B cell (primary cell): ENCODE data around the gene GLG1. TPM values are rescaled to one million over a fixed set of nuclear protein-coding genes. Genes with fewer than 3 reads are reported as not detected.
"Not testable (repeated sequence)": the region's sequence is repeated elsewhere in the genome, so short reads cannot be mapped to it uniquely, and the experiment has no call there.

Experiments
- ATAC-seq: fragments of 200-7000 bp; cut with Tn5 transposase; one replicate; pipeline ENCODE4 v1.10.0; 2021; ENCODE audit warnings: low read depth, mild to moderate bottlenecking, moderate number of reproducible peaks, moderate library complexity
- CTCF ChIA-PET: fragments of 350-600 bp; sonication (Branson Sonifier 250); formaldehyde crosslinking; loops from one replicate; lab custom pipeline; 2021; ENCODE audit warnings: antibody characterized with exemption, inconsistent platforms; lab: Charles Lee
- POLR2A ChIA-PET: fragments of 350-600 bp; sonication (Branson Sonifier 250); formaldehyde crosslinking; loops from one replicate; lab custom pipeline; 2021; ENCODE audit warnings: antibody characterized with exemption; lab: Charles Lee
- DNase-seq: peaks from one replicate; pipeline ENCODE4 v3.0.0; 2013
- H2AFZ ChIP-seq: 2 replicates; pipeline ENCODE4 v1.6.1; 2012; ENCODE audit warnings: mild to moderate bottlenecking, low read depth, low read length; ENCODE audit not compliant: insufficient read depth, poor library complexity, severe bottlenecking
- H3K27ac ChIP-seq, 2 donors: 1 replicate in 1 of 2; 2 replicates in 1 of 2; pipeline ENCODE4 v1.5.1; 2012 to 2013; ENCODE audit warnings: low read length in 2 of 2, mild to moderate bottlenecking in 2 of 2, moderate library complexity in 1 of 2
- H3K27me3 ChIP-seq, 4 experiments: fragments of 200-600 bp in 1 of 4; sonication (generic) in 1 of 4; replicated peaks in 1 of 4; 1 replicate in 2 of 4; 2 replicates in 2 of 4; pipeline versions ENCODE4 v1.6.1 to v1.7.0; 2013 to 2016; ENCODE audit warnings: low read length in 3 of 4, mild to moderate bottlenecking in 2 of 4, mixed read lengths in 1 of 4, moderate library complexity in 1 of 4; ENCODE audit not compliant: insufficient read depth in 4 of 4, control insufficient read depth in 3 of 4; ENCODE audit errors: control extremely low read depth in 1 of 4
- H3K36me3 ChIP-seq, 2 experiments: replicated peaks in 1 of 2; 1 replicate in 1 of 2; 2 replicates in 1 of 2; pipeline versions ENCODE4 v1.6.1 to v1.7.1; 2013; ENCODE audit warnings: low read length in 1 of 2; ENCODE audit not compliant: insufficient read depth in 2 of 2, control insufficient read depth in 1 of 2; ENCODE audit errors: control extremely low read depth in 1 of 2, extremely low read depth in 1 of 2
- H3K4me1 ChIP-seq, 2 donors: fragments of 200-600 bp in 1 of 2; sonication (generic) in 1 of 2; 1 replicate in 1 of 2; 2 replicates in 1 of 2; pipeline versions ENCODE4 v1.5.1 to v1.6.1; 2013 to 2017; ENCODE audit warnings: low read length in 2 of 2; ENCODE audit not compliant: control insufficient read depth in 2 of 2, insufficient read depth in 2 of 2
- H3K4me2 ChIP-seq: replicated peaks from 2 replicates; pipeline ENCODE3; 2012; ENCODE audit warnings: mild to moderate bottlenecking, low read depth, low read length; ENCODE audit not compliant: poor library complexity, severe bottlenecking
- H3K4me3 ChIP-seq, 5 experiments: fragments of 200-600 bp in 1 of 5; sonication (generic) in 1 of 5; 1 replicate in 3 of 5; 2 replicates in 2 of 5; pipeline versions ENCODE4 v1.5.1 to v1.7.0; 2011 to 2016; ENCODE audit warnings: low read length in 4 of 5, mild to moderate bottlenecking in 4 of 5, low read depth in 2 of 5, control low read depth in 1 of 5, moderate library complexity in 1 of 5; ENCODE audit not compliant: insufficient read depth in 1 of 5; ENCODE audit errors: control extremely low read depth in 1 of 5, extremely low read depth in 1 of 5
- H3K79me2 ChIP-seq: fragments of 200-600 bp; sonication (generic); one replicate; pipeline ENCODE4 v1.6.0; 2016; ENCODE audit warnings: low read length; ENCODE audit not compliant: control insufficient read depth, insufficient read depth
- H3K9ac ChIP-seq: fragments of 200-600 bp; sonication (generic); 2 replicates; pipeline ENCODE4 v1.6.1; 2017; ENCODE audit warnings: mild to moderate bottlenecking, low read length, moderate library complexity
- H3K9me3 ChIP-seq, 3 donors: one replicate each; pipeline versions ENCODE4 v1.6.1 to v1.7.1; 2013; ENCODE audit warnings: low read length in 2 of 3; ENCODE audit not compliant: control insufficient read depth in 2 of 3, insufficient read depth in 1 of 3; ENCODE audit errors: control extremely low read depth in 1 of 3
- H4K20me1 ChIP-seq: 2 replicates; pipeline ENCODE4 v1.6.0; 2012; ENCODE audit warnings: mild to moderate bottlenecking, low read length; ENCODE audit not compliant: insufficient read depth, control insufficient read depth, poor library complexity, severe bottlenecking
- H3K27ac Mint-ChIP-seq: one replicate; pipeline ENCODE4 v1.8.0; 2021; ENCODE audit warnings: mixed read lengths
- H3K27me3 Mint-ChIP-seq: one replicate; pipeline ENCODE4 v1.8.0; 2021; ENCODE audit warnings: mixed read lengths
- H3K4me1 Mint-ChIP-seq: one replicate; pipeline ENCODE4 v1.8.0; 2021; ENCODE audit warnings: mixed read lengths
- H3K4me3 Mint-ChIP-seq: one replicate; pipeline ENCODE4 v1.8.0; 2021; ENCODE audit warnings: mixed read lengths
- H3K9me3 Mint-ChIP-seq: one replicate; pipeline ENCODE4 v1.8.0; 2022; ENCODE audit warnings: mixed read lengths; ENCODE audit not compliant: insufficient read depth
- WGBS: methylation state at CpG from one replicate; pipeline ENCODE4 v1.1.5; 2013; ENCODE audit warnings: missing lambda C conversion rate; ENCODE audit not compliant: insufficient coverage; 5-methylcytosine and 5-hydroxymethylcytosine counted together
- intact Hi-C: fragments of 100-400 bp; cut with micrococcal nuclease; formaldehyde crosslinking; loops from one replicate; pipeline ENCODE4 v1.10.0; 2022
- polyA plus RNA-seq: library from polyadenylated mRNA; depleted of rRNA; stranded (reverse); fragments of >200 nt; gene quantifications from 2 replicates; pipeline ENCODE4 v1.2.3, GENCODE V29; 2012
- total RNA-seq, 2 donors: library from RNA; stranded (reverse); fragments of 120-200 nt in 1 of 2; gene quantifications; 1 replicate in 1 of 2; 2 replicates in 1 of 2; pipeline versions ENCODE4 v1.2.3 to v1.2.4, GENCODE V29; 2013 to 2022

GLG1 gene
- total and polyA plus RNA-seq, 2 donors (not counting 1 experiment from before 2014, with no cell fraction given): 28.3 to 114 TPM

DNA sequence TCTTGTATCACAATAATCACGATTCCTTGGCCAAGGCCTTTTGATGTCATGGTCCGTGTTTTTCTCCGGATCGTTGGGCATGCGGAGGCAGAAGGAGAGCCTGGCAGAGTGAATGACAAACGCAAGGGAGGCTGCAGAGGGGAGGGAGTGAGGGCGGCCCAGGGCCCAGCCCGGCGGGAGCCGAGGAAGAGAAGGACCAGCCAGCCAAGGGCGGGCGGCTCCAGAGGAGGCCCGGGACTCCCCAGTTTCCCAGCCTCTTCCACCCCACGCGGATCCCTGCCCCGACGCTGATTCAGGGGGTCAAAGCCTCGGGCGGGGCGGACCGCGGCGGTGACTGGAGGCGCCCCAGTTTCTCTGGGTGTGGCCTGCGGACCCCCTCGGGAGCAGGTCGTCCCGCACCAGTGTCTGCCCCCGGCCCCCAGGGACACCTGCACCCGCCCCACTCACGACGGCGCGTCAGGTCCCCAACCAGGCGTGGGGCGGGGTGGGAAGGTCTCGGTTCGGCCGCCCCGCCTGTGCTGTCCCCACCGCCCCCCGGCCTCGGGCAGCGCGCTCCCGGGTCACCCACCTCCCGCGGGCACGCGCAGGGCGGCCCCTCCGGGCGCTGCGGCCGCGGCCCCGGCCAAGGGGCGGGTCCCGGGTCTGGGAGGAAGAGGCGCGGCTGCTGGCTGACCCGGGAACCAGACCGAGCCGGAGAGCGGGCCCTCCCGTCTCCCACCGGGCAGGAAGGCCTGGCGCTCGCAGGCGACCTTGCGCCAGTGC is 200.1 kb downstream of the GLG1 start:
- H2AFZ ChIP-seq: peak overlapping the region; percentile 28
- peak; percentile 71 for ATAC-seq
- H3K9me3 ChIP-seq, H3K9me3 Mint-ChIP-seq, H3K4me2 ChIP-seq, CTCF ChIA-PET, POLR2A ChIA-PET, H3K27me3 Mint-ChIP-seq, H3K4me1 ChIP-seq, H3K4me1 Mint-ChIP-seq, H3K4me3 Mint-ChIP-seq, H3K27me3 ChIP-seq, intact Hi-C loops, H4K20me1 ChIP-seq, H3K36me3 ChIP-seq, H3K79me2 ChIP-seq, H3K27ac Mint-ChIP-seq, DNase-seq, H3K27ac ChIP-seq: not testable (repeated sequence)
- no CpG with 5 or more reads among the region's 71 CpGs for WGBS
- H3K9ac ChIP-seq: peak overlapping the region; percentile 37
- peak overlapping the region in 4 of 5 experiments; percentile 22 to 44 (median 36) for H3K4me3 ChIP-seq

- H3K4me3 ChIP-seq, H3K27ac ChIP-seq, H3K36me3 ChIP-seq, H3K4me2 ChIP-seq, H3K4me1 Mint-ChIP-seq, H3K27me3 ChIP-seq, H3K9me3 ChIP-seq, H3K9ac ChIP-seq, H4K20me1 ChIP-seq, H3K79me2 ChIP-seq, CTCF ChIA-PET, H3K4me1 ChIP-seq, DNase-seq, H3K4me3 Mint-ChIP-seq, ATAC-seq, intact Hi-C loops, H2AFZ ChIP-seq, H3K9me3 Mint-ChIP-seq, H3K27ac Mint-ChIP-seq, POLR2A ChIA-PET, H3K27me3 Mint-ChIP-seq: not testable (repeated sequence)
- no CpG with 5 or more reads among the region's 14 CpGs for WGBS
Measured at GRCh38 chr16:74404148-74404933, 202.6 kb downstream of the GLG1 start.

GRCh38 chr16:74400238-74400637 is 206.7 kb downstream of the GLG1 start:
- H3K4me1 Mint-ChIP-seq, H2AFZ ChIP-seq, H3K36me3 ChIP-seq, H3K9me3 ChIP-seq, H3K9me3 Mint-ChIP-seq, H3K4me1 ChIP-seq, H3K27me3 ChIP-seq, H4K20me1 ChIP-seq, H3K27ac Mint-ChIP-seq, POLR2A ChIA-PET, H3K4me3 Mint-ChIP-seq, H3K9ac ChIP-seq, H3K4me3 ChIP-seq, intact Hi-C loops, H3K27me3 Mint-ChIP-seq, H3K79me2 ChIP-seq, DNase-seq, H3K27ac ChIP-seq, CTCF ChIA-PET, H3K4me2 ChIP-seq, ATAC-seq: not testable (repeated sequence)
- WGBS: 97% methylated on average over 3 of the region's 4 CpGs
